DMS153 (cell line): Measurements from ENCODE around the gene WFIKKN1.
A peak's percentile ranks its signal among the peaks of the same experiment; 100 is the strongest.

ENCODE experiments used
- DNase-seq: peaks from one replicate; lab custom pipeline; 2025; lab: John Stamatoyannopoulos, UW

WFIKKN1 gene

DNA sequence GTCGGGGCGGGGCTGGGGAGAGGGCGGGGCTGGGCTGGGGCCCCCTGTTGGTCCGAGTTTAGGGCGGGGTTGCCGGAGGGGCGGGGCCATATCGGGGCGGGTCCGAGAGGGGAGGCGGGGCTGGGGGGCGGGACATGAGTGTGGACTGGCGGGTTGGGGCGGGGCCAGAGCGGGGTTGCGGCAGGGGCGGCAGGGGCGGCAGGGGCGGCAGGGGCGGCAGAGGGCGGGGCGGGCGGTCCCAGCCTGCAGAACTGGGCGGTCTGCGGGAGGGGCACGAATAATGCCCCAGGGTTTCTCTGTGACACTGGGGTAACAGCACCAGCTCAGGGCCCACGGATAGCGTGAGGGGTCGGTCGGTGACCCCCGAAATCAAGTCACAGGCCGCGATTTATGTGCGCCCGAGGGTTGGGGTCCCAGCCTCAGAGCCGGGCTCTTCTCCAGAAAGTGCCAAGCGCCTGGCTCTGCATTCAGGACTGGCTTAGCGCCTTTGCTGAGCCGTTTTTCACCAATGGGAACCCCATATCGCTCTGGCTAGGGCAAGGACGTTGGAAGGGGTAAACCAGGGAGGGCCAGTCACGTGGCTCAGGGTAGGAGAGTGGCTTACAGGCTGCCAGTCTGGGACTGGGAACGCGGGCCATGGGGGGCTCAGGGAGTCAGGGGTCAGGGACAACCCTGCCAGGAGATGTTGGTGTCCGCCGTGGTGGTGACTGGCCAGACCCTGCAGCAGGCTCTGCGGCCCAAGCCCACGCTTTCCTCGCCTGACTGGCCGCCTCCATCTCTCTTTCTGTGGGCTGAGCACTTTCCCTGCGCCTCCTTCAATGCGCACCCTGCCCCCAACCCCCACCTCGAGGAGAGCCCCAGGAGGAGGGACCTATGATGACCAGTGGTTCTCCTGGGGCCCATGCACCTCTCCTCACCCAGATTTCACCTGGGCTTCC is 6.6 kb downstream of the WFIKKN1 start:
- DNase-seq: no peak

DNA sequence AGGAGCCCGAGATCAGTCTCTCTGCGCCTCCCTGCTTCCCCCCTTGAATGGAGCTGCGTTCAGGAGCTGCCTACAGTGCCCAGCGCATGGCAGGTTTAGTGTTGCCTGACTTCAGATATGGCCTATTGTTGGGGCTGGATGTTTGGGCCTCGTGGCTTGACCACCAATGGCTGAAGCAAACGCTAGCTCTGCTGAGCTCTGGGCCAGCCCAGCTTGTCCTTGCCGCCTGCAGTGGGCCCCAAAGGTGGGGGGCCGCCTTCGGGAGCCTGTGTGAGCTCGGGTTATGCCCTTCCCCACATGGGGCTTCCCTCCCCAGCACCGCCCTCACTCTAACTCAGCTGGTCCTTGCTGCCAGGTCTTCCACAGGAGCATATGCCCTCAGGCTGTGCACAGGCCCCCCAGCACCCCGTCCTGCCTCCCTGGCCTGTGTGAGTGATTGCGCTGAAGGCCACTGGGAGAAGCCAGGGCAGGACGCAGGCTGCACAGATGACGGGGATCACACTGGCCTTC is 7.3 kb downstream of the WFIKKN1 start:
- DNase-seq: no peak

DNA sequence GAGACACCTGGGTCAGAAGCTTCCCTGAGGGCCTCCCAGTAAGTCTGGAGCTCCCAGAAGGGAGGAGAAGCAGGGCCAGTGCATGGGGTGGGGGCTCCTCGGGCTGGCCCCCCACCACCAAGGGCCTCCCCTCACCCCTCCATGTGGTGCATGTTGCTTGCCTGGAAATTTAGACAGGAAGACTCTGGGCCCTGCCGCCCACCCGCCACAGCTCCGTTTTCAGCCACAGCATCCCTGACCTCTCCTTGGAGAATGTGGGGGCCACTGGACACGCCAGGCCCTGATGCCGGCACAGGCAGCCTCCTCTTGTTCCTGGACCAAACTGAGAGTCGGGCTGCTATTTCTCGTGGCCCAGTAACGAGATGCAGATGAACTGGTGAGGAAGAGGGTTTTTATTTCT is 8.1 kb downstream of the WFIKKN1 start:
- no peak for DNase-seq

DNA sequence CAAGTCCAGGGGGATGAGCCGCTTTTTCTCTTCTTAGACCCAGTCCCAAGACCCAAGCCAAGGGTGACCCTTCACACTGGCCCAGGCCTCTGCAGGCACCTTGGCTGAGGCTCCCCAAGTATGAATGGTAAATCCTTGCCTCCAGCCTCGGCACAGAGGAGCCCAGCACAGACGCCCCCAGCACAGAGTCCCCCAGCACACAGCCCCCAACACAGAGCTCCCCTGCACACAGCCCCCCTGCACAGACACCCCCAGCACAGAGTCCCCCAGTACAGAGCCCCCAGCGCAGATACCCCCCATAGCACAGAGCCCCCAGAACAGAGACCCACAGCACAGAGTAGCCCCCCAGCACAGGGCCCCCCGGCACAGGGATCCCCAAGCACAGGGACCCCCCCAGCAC is 9.8 kb downstream of the WFIKKN1 start:
- DNase-seq: no peak

DNA sequence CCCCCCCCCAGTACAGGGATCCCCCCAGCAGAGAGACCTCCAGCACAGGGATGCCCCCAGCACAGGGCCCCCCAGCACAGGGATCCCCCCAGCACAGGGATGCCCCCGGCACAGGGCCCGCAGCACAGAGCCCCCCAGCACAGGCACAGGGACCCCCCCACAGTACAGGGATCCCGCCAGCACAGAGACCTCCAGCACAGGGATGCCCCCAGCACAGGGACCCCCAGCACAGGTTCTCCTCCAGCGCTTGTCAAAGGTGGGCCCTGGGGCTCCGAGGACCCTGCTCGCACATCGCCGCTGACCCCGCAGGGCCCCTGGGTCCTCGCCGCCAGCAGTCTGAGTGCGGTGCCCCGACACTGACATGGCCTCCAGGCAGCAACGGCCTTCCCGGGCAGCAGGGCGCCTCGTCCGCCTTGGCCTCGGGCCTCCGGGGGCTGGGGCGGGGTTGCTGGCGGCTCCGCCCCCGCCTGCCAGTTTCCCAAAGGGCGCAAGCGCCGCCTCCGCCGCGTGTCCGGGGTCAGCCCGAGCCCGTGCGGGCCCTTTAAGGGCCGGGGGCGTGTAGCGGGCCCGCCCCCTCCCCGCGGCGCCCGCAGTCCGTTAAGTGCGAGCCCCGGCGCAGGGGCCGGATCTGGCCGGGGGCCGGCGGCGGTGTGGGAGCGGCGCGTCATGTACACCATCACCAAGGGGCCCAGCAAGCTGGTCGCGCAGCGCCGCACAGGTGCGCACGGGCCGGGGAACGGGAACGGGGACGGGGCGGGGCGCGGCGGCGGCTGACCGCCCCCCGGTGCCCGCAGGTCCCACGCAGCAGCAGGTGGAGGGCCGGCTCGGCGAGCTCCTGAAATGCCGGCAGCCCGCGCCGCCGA is 10.8 kb downstream of the WFIKKN1 start, which contains the start of gene MCRIP2:
Gene MCRIP2 (plus strand): TSS at position 503 of the 863 bp plus-strand sequence. CDS start 164 bp downstream, at position 667.
- peak; percentile 50 for DNase-seq

DNA sequence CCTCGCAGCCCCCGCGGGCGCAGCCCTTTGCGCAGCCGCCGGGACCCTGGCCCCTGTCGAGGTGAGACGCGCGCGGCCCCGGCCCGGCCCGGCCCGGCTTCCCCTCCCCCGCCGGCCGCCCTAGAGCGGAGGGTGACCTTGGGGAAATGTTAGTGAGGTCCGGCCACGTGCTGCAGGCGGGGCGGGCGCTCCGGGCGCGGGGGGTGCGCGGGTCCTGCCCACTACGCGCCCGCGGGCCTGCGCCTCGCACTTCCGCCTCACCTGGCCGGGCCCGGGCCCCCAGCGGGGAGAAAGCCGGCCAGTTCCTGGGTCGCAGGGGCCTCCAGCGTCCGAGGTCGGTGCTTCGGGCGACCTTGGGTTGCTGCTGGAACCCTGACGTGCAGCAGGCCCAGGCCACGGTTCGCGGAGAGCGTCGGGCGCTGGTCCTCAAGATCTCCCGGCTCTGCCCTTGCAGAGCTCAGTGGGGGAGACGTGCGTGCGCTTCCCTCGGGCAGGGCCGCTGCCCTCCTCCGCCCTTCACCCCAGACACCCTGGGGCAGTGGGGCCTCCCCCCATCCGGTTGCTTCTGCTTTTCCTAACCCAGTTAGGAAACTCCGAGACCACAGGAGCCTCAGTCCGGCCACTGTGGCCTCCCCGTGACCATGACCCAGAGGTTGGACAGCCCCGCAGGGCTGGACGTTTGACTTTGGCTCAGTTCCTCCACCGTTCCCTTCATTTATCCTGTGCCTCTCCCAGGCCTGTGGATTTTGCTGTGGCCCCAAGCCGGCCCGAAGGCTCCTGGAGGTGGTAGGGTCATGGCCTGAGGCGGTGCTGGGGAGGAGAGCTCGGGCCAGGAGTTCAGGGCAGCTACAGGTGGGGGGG is 11.6 kb downstream of the WFIKKN1 start:
- no peak for DNase-seq

DNA sequence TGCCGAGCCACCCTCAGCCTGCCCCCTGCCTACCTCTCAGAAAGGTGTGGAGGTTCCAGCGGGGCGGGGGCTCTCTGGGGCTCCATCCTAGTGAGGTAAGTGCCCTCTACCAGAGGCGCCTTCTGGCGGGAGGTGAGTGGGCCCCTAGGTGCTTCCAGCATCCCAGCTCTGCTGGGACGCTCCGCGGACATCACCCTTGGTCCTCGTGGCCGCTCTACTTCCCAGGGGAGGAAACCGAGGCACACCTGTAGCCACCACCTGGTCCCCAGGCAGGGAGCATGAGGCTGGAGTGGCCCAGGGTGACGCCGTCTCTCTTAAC is 12.2 kb downstream of the WFIKKN1 start:
- DNase-seq: no peak

DNA sequence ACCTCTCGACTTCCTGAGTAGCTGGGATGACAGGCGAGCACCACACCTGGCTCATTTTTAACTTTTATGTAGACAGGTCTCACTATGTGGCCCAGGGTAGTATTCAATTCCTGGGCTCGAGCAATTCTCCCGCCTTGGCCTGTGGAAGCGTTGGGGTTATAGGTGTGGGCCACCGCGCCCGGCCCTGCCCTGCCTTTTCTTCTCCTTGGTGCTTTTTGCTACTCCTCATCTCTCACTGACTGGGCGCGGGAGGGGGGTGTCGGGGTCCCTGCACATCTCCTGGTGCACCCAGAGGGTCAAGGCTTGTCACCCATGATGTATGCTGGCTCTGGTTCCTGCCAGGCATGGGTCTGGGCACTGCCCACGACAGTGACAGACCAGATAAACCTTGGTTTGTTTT is 13.8 kb downstream of the WFIKKN1 start:
- no peak for DNase-seq

DNA sequence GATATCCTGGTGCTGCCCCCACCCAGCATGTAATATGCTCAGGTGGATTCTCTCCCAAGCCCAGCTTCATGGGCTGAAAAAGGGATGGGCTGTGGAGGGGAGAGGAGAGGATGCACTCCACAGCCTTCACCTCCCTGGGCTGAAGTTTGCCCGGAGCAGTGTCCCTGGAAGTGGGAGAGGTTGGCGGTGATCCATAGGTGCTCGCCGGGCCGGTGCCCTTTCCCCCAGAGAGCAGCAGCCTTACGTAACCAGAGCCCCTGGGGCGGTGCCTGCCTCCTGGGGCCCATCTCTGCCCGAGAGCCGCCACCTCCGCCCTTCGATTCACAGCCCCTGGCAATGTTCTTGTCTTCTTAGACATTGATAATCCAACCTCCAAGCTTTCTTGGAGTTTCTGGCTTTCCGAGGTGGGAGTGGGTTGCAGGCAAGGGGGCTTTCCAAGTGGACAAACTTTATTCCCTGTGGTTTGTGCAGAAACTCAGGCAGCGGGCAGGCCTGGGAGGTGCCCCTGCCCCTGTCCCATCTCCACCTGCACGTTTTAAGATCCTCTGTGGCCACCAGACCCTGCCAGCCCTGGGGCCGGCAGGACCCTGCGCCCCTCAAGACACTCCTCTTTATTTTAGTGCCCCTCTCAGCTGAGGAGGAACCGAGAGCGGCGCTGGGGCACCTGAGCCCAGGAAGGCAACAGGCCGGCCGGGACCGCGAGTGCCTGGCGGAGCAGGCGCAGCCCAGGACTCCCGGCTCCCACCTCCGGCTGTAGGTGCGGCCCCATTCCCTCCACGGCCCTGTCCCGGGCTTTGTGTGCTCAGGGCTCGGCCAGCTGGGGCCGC is 15.3 kb downstream of the WFIKKN1 start:
- DNase-seq: no peak

DNA sequence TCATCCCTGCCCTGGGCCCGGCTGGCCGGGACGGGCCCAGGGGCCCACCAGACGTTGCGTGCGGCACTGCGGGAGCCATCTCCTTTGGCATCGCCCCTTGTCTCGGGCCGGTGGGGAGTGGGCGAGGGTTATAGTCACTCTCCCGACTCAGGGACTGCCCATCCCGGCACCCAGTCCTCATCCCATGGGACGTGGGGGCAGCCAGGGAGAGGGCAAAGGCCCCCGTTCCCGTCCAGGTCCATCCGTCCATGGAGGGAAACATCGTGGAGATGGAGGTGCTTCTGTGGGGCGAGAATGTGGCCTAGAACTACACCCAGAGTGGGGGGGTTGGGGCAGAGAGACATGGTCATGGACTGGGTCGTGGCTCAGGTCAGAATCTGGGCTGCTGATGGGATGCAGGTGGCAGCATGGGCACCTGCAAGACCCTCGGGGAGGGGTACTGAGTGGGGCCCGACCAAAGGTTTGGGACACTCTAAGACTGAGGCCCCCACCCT is 15.9 kb downstream of the WFIKKN1 start:
- DNase-seq: no peak

DNA sequence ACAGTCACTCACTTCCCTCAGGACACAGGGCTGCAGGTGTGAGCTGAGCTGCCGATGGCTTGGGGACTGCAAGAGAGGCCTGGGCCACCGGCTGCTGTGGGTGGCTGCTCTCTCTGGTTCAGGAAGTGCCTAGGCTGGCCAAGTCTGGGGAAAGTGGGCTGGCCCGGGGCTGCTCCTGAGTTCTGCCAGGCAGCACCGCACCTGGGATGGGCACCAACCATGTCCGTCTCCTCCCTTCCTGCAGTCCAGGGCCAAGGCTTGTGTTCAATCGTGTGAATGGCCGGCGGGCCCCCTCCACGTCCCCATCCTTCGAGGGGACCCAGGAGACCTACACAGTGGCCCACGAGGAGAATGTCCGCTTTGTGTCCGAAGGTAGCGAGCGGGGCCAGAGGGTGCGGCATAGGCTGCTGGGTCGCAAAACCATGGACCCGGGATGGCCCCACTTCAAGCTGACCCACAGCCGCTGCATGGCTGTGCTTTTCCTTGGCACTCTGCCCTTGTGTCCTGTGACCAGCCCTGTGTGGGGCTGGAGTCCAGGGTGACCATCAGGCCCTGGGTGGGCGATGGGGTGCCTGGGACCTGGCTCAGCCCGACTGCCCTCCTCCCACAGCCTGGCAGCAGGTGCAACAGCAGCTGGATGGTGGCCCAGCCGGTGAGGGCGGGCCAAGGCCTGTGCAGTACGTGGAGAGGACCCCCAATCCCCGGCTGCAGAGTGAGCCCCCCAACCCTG is 16.6 kb downstream of the WFIKKN1 start:
- DNase-seq: no peak

DNA sequence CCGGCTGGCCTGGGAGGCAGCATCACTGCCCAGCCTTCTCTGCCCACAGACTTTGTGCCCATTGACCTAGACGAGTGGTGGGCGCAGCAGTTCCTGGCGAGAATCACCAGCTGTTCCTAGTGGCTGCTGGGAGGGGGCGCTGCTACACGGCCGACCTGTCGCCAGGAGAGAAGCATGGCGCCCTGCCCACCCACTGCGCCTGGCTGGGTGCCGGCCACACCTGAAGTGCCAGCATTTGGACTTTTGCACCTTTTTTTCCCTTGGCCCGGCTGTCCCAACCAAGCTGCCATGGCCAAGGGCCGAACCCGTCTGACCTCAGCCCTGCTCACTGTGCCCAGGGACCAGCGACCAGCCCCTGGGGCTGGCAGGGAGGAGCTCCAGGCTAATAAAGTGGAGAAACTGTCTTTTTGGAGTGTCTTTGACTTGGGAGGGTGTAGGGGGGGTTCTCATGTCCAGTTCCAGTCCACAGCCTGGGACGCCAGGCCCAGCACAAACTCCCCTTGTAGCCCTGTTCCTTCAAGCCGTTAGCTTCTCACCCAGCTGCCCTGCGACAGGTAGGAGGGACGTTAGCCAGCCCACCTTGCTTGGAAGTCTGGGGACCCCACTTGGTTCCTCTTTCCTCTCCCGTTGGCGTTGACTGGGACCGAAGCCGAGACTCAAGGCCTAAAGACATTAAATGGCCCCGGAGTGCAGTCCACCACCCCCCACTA is 17.4 kb downstream of the WFIKKN1 start:
- peak; percentile 5 for DNase-seq

DNA sequence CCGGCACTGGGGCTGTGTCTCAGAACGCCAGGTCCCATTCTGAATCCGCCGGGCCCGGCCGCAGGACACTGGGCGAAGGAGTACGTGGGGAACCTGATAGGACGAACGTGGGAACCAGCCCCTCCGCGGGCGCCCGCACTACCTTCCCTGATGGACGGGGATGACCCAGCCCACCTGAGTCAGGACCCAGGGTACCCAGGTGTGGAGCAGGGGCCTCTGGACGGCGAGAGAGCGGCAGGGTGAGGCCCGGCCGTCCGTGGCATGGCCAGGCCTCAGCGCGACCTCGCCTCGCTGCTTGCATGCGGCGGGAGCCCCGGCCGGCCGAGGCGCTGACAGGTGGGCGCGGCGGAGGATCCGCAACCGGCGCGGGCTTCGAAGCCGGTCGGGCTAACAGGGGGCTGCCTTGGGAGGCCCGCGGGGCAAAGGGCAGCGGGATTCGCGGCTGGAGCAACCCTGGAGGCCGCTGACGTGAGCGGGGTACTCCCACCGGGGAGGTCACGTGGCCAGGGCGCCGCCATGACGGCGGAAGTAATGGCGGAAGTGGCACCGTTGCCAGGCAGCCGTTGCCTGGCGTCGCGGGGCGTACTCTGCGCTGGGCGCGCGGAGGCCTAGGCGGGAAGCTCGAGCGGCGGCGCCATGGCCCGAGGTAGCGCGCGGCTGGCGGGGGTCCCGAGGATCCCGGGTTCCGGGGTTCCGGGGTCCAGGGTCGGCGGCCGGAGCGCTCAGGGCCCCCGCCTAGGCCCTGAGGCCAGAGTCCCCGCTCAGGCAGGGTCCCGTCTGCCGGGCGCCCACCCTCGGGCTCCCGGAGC is 18.2 kb downstream of the WFIKKN1 start, which contains the start of gene WDR90:
Gene WDR90 (plus strand): TSS at position 585 of the 809 bp plus-strand sequence. CDS start 52 bp downstream, at position 637.
- DNase-seq: peak; percentile 84

DNA sequence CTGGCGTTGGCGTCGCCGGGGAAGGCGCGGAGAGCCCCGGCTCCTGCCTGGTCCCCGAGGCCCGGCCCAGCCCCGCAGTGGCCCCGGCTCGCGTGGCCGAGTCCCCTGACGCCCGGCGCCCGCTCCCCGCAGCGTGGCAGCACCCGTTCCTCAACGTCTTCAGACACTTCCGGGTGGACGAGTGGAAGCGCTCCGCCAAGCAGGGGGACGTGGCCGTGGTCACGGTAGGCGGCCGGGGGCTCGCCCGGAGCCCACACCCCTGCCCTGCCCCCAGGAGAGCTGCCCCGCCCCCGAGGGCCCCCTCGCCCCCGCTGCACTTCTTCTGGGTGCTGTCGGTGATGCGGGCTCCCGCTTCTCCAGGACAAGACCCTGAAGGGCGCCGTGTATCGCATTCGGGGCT is 18.8 kb downstream of the WFIKKN1 start:
- no peak for DNase-seq

DNA sequence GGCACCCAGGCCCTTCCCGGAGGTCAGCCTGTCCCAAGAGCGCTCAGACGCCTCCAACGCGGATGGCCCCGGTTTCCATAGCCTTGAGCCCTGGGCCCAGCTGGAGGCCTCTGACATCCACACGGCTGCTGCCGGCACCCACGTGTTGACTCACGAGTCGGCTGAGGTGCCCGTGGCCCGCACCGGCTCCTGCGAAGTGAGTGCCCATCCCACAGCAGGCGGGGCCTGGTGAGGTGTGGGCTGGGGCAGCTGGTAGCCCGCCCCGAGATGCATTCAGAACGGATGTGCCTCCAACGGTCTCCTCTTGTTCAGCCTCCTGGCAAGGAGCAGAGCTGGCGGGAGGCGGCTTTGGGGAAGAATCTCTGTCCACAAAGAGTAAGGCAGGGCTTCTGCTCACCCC is 21.1 kb downstream of the WFIKKN1 start:
- DNase-seq: no peak

DNA sequence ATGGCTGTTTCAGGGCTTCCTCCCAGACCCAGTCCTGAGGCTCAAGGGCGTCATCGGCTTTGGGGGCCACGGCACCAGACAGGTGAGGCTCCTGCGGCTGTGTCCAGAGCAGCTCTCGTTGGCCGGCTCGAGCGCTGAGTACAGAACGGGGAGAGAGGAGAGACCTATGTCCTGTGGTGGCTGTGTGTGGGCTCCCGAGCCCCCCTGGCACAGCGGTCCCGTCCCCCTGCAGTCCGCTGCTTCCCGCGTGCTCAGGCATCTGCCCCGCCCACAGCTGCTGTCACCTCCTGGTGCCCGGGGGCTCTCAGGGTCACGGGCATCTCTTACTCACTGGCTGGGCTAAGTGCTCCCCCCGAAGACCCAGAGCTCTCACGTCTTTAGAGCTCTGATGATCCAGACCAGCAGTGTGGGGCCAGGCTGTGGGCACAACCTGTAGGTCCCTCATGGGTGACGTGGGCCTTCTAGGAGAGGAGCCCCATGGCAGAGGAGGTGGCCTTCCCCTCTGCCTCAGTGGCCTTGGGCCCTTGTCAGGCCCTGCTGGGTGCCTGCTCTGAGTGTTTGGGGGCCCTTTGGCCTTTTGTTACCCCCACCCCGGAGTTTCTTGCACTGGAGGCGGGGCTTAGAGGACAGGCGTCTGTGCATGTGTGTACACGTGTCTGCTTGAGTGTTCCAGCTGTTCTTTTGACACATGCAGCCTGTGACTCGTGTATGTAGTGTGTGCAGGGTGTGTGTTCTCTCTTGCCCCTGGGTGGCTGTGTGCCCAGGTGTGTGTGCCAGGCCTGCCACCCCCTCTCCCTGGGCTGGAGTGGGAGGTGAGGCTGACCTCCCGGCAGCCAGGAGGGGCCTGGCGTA is 21.9 kb downstream of the WFIKKN1 start:
- DNase-seq: no peak

DNA sequence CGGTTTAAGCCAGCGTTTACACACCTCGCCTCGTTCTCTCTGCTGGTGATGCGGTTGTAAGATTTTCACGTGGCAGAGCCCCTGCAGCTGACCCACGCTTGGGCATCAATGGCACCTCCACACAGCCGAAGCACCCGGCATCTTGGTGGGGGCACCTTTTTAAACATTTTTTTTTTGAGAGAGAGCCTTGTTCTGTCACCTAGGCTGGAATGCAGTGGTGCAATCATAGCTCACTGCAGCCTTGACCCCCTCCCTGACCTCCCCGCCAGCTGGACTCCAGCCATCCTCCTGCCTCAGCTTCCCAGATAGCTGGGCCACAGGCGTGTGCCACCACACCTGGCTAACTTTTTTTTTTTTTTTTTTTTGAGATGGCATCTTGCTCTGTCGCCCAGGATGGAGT is 23.2 kb downstream of the WFIKKN1 start:
- DNase-seq: no peak
